Measurements from ENCODE around the gene SEC24A.
A peak's percentile ranks its signal among the peaks of the same experiment; 100 is the strongest.
"Not testable (repeated sequence)": the region's sequence is repeated elsewhere in the genome, so short reads cannot be mapped to it uniquely, and the experiment has no call there.

The SEC24A gene

DNA sequence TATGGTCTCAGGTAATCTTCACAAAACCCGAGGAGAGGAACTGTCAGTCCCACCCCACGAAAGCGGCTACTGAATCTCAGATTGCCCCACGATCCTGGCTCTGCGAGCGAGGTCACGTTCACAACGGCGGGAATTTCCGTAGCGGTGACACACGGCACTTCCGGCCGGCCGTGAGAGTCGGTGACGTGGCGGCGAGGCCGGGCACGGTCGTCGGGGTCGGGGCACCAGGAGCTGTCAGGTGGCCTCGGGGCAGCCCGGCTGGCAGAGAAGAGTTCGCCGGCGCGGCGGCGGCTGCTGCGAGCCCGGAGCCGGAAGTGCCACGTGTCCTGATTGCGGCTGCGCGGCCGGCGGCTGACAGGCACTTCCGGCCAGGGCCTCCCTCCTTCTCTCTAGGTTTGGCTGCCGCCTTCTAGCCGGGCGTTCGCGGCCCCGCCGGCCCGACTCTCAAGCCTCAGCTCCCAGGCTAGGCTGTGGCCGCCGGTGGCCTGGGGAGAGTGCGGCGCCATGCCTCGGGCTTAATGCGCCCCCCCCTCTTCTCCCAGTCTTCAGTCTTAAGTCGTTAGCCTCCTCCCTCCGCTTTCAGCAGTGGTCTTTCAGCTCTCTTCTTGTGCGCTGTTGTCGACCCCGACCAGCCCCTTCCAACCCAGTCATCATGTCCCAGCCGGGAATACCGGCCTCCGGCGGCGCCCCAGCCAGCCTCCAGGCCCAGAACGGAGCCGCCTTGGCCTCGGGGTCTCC is at the start of gene SEC24A:
SEC24A (plus strand) TSS at position 361 of the 738 bp plus-strand sequence; CDS start at position 653, 292 bp downstream.
- peak; percentile 94 for DNase-seq

GRCh38 chr5:134599820-134600219 is 48.8 kb upstream of the SEC24A start:
- DNase-seq, result not testable (repeated sequence)

DNA sequence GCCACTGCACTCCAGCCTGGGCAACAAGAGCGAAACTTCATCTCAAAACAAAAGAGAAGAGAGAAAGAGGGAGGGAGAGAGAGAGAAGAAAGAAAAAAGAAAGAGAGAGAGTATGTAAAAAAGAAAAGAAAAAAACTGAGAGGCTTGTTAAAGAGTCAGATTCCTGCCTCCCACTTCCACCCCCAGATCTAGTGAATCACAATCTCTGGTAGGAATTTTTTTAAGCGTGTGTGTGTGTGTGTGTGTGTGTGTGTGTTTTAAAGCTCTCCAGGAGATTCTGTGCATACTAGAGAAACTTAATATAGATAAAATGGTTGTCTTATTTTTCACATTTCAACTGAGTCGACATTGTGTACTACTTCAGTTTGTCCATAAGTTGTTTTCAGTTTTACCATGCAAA is 48.0 kb upstream of the SEC24A start:
- no peak for DNase-seq

DNA sequence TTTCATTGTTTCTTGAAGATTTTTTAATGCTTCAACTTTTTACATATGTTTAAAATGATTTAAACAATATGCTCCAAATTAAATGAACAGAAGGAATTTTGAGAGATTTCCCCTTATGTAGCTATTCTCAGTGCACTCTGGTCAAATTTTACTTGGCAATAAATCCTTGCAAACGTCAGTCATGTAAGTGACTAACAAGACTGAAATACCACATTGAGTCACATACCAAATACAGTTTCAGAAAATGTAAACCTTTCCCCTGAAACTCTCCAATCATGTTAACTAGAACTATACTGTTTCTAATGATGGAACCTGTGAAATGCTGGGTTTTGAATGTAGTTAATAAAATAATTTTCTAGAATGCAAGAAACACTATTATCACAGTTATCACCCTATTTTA is 45.5 kb upstream of the SEC24A start:
- DNase-seq, result no peak

DNA sequence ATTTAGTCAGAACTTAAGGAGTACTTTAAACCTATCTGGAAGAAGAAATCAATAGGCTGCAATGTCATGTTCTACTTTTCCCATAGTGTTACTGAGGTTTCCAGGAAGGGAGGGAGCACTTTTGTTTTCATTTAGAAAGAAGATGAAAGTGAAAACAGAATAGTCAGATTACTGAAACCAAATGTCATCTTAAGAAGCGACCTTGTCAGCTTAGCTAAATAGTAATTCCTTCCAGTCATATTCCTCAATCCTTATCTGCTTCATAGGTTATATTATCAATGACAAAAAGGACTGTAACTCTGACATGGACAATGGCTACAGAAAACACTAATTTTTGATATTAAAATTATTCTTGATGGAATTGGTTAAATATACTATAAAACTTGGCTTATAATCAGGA is 43.7 kb upstream of the SEC24A start:
- DNase-seq, result no peak

DNA sequence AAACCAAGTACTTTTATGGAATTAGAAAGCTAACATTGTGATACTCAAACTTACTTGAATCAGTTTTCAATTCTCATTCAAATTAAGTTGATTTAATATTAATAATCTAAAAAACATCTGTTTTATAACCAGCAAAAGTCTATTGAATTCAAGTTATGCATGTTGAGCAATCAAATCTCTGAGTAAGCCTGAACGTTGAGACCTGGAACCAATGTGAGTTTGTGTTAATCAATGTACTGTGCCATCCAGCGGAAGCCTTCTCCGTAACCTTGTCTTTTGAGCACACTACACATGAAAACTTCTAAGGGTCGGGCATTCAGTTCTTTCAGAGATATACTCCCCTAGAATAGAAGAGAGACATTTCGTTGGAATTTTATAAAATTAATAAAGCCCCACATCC is 41.9 kb upstream of the SEC24A start:
- DNase-seq, result no peak

DNA sequence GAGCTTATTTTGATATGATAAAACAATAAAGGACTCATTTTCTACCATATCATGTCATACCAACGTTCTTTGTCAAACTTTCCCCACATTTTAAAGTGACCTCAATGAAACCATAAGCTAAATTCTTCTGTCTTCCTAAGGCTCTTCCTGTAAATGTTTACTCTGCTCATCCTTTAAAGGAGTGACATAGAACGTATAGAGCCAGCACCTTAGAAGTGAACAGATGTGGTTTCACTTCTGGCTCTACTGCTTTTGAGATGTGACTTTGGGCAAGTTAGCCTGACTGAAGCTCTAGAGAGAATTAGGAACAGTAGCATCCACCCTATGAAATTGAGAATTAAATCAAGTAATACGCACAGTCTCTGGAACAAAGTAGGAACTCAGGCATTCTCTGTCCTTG is 40.0 kb upstream of the SEC24A start:
- DNase-seq, result no peak

- no peak for DNase-seq
These were observed 39.2 kb upstream of the SEC24A start for GRCh38 chr5:134609232-134609851.

DNA sequence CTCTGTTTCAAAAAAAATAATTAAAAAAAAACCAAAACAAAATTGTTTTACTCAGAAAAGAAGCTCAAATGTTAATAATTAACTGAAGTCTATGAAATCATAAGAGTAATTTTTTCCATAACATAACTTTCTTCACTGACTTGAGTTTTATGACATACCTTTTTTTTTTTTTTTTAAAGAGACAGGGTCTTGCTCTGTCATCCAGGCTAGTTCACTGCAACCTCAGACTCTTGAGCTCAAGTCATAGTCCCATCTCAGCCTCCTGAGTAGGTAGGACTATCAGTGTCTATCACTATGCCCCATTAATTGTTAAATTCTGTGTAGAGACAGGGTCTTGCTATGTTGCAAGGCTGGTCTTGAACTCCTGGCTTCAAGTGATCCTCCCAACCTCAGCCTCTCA is 37.9 kb upstream of the SEC24A start:
- DNase-seq, result no peak

GRCh38 chr5:134611515-134611914 is 37.1 kb upstream of the SEC24A start:
- DNase-seq, result no peak

DNA sequence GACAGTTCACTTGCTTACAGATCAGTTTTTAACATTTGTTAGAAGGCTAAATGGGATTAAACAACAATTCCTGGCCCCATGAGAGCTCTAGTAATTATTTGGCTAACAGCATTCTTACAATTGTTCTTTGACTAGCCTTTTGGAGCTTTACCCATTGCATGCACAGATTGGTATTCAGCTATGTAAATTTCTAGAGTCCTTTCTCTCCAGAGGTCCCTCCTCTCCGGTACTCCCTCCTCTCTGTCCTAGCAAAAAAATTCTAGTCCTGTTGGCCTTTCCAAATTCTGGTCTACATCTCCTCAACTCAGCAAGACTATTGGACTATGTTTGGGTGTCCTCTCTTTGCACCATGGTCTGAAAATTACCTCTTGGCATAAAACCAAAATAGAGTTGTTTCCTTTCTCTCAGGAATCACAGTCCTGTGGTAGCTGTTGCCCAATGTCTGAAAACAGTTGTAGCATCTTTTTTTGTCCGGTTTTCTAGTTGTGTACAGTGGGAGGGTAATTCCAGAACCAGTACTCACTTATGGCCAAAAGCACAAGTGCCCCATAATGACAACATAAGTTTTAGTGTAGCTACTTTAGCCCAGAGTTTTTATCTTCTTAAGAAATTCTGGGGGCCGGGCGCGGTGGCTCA is 34.0 kb upstream of the SEC24A start:
- DNase-seq, result no peak

DNA sequence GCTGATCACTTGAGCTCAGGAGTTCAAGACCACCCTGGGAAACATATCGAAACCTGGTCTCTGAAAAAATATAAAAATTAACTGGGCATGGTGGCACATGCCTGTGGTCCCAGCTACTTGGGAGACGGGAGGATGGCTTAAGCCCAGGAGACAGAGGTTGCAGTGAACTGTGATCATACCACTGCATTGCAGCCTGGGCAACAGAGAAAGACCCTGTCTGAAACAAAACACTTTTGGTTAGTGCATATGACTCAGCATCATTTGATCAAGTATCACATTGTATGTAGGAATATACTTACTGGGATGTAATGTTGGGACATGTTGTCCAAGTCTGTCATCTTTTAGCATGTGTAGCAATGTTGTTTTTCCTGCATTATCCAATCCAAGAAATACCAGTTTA is 28.0 kb upstream of the SEC24A start:
- DNase-seq, result no peak

GRCh38 chr5:134625559-134625958 is 23.0 kb upstream of the SEC24A start:
- no peak for DNase-seq

DNA sequence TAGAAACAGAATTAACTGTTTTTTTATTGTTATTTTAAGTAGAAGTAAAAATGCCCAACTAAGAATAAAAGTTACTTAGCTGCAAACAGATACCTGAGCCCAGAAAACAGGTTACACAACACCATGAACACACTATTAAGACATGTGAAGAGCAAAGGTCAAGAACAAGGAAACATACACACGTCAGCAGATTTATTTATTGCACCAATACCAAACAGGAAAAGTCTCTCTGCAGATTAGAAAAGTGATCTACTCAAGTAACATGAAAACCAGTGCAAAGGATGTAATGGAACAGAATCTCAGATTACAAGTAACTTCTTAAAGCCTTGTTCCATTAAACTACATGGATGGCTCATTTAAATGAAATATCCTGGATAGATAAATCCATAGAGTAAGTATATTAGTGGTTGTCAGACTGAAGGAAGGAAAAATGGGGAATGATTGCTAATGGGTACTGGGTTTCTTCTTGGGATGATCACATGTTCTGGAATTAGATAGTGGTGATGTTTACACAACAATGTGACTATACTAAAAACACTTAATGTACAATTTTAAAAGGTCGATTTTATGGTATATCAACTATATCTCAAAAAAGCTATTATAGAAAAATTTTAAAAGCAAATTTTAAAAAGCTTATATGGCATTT is 22.1 kb upstream of the SEC24A start:
- no peak for DNase-seq

- DNase-seq, result no peak
These were observed 14.4 kb upstream of the SEC24A start for GRCh38 chr5:134634227-134634626.

GRCh38 chr5:134635366-134635765 is 13.2 kb upstream of the SEC24A start:
- not testable (repeated sequence) for DNase-seq

DNA sequence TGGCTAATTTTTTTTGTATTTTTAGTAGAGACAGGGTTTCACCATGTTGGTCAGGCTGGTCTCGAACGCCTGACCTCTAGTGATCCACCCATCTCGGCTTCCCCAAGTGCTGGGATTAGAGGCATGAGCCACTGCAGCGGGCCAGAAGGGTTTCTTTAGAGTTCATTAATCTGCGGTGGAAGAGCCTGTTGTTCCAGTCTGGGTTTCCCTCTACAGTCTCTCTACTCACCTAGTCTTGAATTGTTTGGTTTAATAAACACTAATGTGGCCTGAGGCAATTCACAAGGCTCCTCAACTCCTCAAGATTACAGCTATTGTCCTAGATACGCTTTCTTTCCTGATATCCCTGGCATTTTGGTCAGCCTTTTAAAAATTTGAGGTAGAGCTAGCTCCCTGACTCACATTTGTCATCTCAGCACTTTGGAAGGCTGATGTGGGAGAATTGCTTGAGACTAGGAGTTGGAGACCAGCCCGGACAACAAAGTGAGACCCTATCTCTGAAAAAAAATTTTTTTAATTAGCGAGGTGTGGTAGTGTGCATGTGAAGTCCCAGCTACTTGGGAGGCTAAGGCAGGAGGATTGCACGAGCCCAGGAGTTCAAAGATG is 11.4 kb upstream of the SEC24A start:
- no peak for DNase-seq

DNA sequence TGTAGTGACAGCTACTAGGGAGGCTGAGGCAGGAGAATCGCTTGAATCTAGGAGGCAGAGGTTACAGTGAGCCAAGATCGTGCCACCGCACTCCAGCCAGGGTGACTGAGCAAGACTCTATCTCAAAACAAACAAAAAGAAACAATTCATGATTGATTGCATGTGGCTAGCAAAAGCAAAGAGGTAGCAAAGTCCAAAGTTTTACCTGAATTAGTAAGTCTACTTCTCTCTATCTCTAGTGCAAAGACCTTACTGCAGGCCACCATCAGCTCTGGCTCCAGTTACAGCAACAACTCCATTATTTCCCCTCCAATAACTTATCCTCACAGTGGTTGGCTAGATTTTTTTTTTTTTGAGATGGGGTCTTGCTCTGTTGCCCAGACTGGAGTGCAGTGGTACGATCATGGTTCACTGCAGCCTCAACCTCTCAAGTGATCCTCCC is 9.8 kb upstream of the SEC24A start:
- no peak for DNase-seq

DNA sequence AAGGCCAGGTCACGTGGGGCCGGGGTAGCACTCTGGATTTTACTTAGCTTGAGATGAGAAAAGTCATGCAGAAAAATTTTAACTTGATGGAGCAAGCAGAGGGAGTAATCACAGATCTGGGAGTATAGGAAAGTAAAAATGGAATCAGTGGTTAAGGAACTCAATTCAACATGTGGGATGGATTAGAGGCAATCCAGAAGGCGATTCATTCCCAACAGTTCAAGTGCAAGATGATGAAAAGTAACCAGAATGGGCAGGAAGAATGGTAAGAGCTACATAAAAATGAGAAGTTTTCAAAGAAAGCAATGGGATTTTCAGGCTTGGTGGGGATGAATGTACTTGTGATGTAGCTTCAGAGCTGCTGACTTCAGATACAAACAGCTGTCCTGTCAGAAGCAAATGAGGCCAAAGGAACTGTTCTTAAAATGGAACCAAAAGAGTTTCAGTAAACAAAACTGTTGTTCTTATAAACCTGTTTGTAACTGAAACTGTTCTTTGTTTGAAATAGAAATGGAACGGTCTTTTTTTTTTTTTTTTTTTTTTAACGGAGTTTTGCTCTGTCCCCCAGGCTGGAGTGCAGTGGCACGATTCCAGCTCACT is 5.6 kb upstream of the SEC24A start:
- DNase-seq, result no peak

GRCh38 chr5:134647750-134648424 is 698 bp upstream of the SEC24A start:
- DNase-seq, result peak; percentile 7

DNA sequence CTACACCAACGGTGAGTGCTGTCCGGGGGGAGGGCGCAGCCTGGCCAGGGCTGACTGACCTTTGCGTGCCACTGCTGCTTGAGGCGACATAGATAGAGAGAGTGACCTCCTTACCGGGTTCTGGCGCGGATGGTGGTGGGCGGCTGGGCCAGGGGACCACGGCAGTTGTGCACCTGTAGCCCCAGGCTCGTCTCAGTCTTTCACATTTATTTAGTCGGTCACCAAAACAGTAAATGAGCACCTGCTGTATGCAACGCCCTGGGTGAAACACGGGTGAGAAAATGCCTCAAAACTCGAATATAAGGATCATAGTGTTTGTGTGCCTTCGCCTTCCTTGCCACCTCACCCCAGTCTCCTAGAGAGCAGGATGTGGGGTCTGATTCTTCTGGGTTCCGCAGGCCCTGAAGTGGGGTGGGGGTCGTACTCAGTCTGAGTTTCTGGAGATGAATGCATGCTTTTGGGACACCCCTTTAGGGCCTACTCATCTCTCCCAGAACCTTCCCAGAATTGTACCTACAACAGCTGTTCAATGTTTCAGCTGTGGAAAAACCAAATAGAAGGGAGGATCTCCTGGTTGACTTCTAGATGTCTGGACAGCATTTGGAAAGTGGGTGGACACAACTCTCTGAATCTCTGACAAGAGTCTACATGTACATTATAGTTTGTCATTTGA is 714 bp downstream of the SEC24A start:
- DNase-seq, result no peak

DNA sequence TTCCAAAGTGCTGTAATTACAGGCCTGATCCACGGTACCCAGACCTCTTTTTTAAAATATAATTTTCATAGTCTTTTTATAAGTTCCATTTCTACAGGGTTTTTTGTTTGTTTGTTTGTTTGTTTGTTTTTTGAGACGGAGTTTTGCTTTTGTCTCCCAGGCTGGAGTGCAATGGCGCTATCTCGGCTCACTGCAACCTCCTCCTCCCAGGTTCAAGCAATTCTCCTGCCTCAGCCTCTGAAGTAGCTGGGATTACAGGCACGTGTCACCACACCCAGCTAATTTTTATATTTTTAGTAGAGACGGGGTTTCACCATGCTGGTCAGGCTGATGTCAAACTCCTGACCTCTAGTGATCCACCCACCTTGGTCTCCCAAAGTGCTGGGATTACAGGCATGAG is 2.1 kb downstream of the SEC24A start:
- DNase-seq, result not testable (repeated sequence)
